Measurements from ENCODE around the gene SETMAR. TPM values are rescaled to one million over a fixed set of nuclear protein-coding genes. Genes with fewer than 3 reads are reported as not detected.

The SETMAR gene
- total RNA-seq, 2 experiments from 2014 or later = 16.6 to 19.2 TPM

GRCh38 chr3:4351164-4351855 lies 48.1 kb downstream of the SETMAR start:
- no peak for DNase-seq (ENCODE audit: low spot score)
- Histone ChIP-seq H2AFZ (ENCODE audit: low read length) (no peak overlapping the region), H3K9me2 (ENCODE audit: insufficient read depth, low read length) (no peaks in the 10 kb centered on the region), H3K9me3 (ENCODE audit: low read length) (no peaks in the 10 kb centered on the region), H3K4me2 (ENCODE audit: low read length) (no peak overlapping the region), H4K20me1 (ENCODE audit: insufficient read depth, low read length) (no peaks in the 10 kb centered on the region), H3K4me3 (ENCODE audit: low read depth, low read length, poor library complexity, severe bottlenecking) (no peak overlapping the region), H3K4me1 (ENCODE audit: insufficient read depth, low read length, poor library complexity, severe bottlenecking) (no peaks in the 10 kb centered on the region), H3K27ac (ENCODE audit: low read depth, low read length, poor library complexity, severe bottlenecking) (no peak overlapping the region), H3K79me2 (ENCODE audit: insufficient read depth, low read depth, low read length) (no peaks in the 10 kb centered on the region), H3K36me3 (ENCODE audit: insufficient read depth, low read length) (no peaks in the 10 kb centered on the region)
- TF ChIP-seq EZH2phosphoT487 (IDR thresholded peaks at IDR 0.05; ENCODE audit: borderline replicate concordance, low read depth, low read length) (no peak), CTCF (conservative IDR thresholded peaks at IDR 0.05; ENCODE audit: low read length) (no peak; the same call in 1 of the 2 replicates)
- BruUV-seq (replicated peaks) = no TSS peak
- intact Hi-C loops (cut with micrococcal nuclease; ENCODE audit: unreplicated experiment) = loop anchor here (1.0 to 2.0 kb wide), 2 partner anchors 219 to 282 kb away; no protein-coding TSS in a partner anchor
- ChIA-PET CTCF (ENCODE audit: unreplicated experiment) (interaction anchor here (1.0 to 1.8 kb wide), 3 partner anchors 9 to 282 kb away, joined by 3 to 15 read pairs (median 5); no protein-coding TSS in a partner anchor), POLR2A (interaction anchor here (1.0 to 1.5 kb wide), 2 partner anchors 41 to 282 kb away, joined by 3 to 4 read pairs; no protein-coding TSS in a partner anchor)

- no peak for DNase-seq (ENCODE audit: low spot score)
- POLR2A ChIA-PET = no interaction called here
- Histone ChIP-seq H3K27ac (ENCODE audit: low read depth, low read length, poor library complexity, severe bottlenecking) (no peak overlapping the region), H3K9me3 (ENCODE audit: low read length) (no peaks in the 10 kb centered on the region), H3K36me3 (ENCODE audit: insufficient read depth, low read length) (no peaks in the 10 kb centered on the region), H3K4me1 (ENCODE audit: insufficient read depth, low read length, poor library complexity, severe bottlenecking) (no peaks in the 10 kb centered on the region), H3K4me3 (ENCODE audit: low read depth, low read length, poor library complexity, severe bottlenecking) (no peak overlapping the region), H3K9me2 (ENCODE audit: insufficient read depth, low read length) (no peaks in the 10 kb centered on the region), H3K79me2 (ENCODE audit: insufficient read depth, low read depth, low read length) (no peaks in the 10 kb centered on the region), H4K20me1 (ENCODE audit: insufficient read depth, low read length) (no peaks in the 10 kb centered on the region), H2AFZ (ENCODE audit: low read length) (no peak overlapping the region), H3K4me2 (ENCODE audit: low read length) (no peak overlapping the region)
- intact Hi-C loops (cut with micrococcal nuclease; ENCODE audit: unreplicated experiment) = loop anchor here (1.0 to 2.0 kb wide), 2 partner anchors 219 to 281 kb away; no protein-coding TSS in a partner anchor
- no TSS peak for BruUV-seq (replicated peaks)
- TF ChIP-seq EZH2phosphoT487 (IDR thresholded peaks at IDR 0.05; ENCODE audit: borderline replicate concordance, low read depth, low read length) = no peak
- TF ChIP-seq CTCF (conservative IDR thresholded peaks at IDR 0.05; ENCODE audit: low read length) = no peak
- CTCF ChIA-PET (ENCODE audit: unreplicated experiment) = interaction anchor here (1.8 kb wide), 1 partner anchor 282 kb away, joined by 15 read pairs; no protein-coding TSS in a partner anchor
Measured at GRCh38 chr3:4351872-4352271, 48.7 kb downstream of the SETMAR start.
